ENCODE results near the gene ZNF514.

GRCh38 chr2:95165030-95165370 lies 5.4 kb upstream of the ZNF514 start:
- no peak for TF ChIP-seq CTCF (IDR thresholded peaks at IDR 0.05)
- TF ChIP-seq POLR2A (IDR thresholded peaks at IDR 0.05) = no peak
